Fibroblast of villous mesenchyme (primary cell): ENCODE measurements around the gene KRTAP1-1. TPM values are rescaled to one million over a fixed set of nuclear protein-coding genes. Genes with fewer than 3 reads are reported as not detected.
A peak's percentile ranks its signal among the peaks of the same experiment; 100 is the strongest.
"Not testable (repeated sequence)": the region's sequence is repeated elsewhere in the genome, so short reads cannot be mapped to it uniquely, and the experiment has no call there.

Source experiments
- DNase-seq: peaks from one replicate; pipeline ENCODE4 v3.0.0-alpha.2; 2010; ENCODE audit warnings: low read depth
- H3K4me3 ChIP-seq: 2 replicates; pipeline ENCODE4 v1.5.1; 2011; ENCODE audit warnings: low read depth, mild to moderate bottlenecking, low read length
- total RNA-seq: library from RNA; depleted of rRNA; stranded (reverse); fragments of >200 nt; gene quantifications from 2 replicates; pipeline ENCODE4 v1.2.3, GENCODE V29; 2012
- TF ChIP-seq, protein P1 (sequence below): IDR thresholded peaks from 2 replicates; pipeline ENCODE4 v1.5.1; 2012; ENCODE audit warnings: low read depth, mild to moderate bottlenecking, low read length; ENCODE audit not compliant: insufficient read depth

The KRTAP1-1 gene
- total RNA-seq, 1 donor = not detected

DNA sequence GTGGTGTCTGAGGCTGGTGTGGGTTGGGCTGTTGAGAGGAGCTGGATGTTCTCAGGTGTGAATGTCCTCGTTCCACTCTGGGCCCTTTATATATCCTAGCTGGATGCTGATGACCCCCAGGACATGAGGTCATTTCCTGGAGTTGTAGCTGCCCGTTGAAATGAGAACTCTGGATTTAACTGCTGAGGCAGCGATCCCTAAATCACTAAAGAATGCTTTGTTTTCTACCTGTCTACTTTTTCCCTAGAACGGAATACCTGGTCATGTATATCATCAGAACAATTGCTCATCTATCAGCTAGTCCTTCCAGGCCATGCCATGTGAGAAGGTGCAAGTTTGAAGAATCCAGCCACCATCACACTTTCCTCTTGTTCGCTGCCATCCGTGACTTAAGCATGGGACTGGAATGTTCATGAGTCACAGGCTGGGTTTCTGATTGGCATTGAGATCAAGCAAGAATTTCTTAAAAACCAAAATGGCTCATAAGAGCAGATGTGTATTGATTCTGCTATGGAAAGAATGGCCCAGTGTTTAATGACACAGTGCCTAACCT, 18.9 kb upstream of the KRTAP1-1 start, which contains the start of gene KRTAP2-3:
TSS of gene KRTAP2-3 (minus strand) at position 63 of the 553 bp plus-strand sequence. CDS start 64 bp downstream, outside the sequence.
- H3K4me3 ChIP-seq = no peak within 1 kb of the TSS
- DNase-seq = peak; percentile 73
- TF ChIP-seq, protein P1, sequence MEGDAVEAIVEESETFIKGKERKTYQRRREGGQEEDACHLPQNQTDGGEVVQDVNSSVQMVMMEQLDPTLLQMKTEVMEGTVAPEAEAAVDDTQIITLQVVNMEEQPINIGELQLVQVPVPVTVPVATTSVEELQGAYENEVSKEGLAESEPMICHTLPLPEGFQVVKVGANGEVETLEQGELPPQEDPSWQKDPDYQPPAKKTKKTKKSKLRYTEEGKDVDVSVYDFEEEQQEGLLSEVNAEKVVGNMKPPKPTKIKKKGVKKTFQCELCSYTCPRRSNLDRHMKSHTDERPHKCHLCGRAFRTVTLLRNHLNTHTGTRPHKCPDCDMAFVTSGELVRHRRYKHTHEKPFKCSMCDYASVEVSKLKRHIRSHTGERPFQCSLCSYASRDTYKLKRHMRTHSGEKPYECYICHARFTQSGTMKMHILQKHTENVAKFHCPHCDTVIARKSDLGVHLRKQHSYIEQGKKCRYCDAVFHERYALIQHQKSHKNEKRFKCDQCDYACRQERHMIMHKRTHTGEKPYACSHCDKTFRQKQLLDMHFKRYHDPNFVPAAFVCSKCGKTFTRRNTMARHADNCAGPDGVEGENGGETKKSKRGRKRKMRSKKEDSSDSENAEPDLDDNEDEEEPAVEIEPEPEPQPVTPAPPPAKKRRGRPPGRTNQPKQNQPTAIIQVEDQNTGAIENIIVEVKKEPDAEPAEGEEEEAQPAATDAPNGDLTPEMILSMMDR = no peak

DNA sequence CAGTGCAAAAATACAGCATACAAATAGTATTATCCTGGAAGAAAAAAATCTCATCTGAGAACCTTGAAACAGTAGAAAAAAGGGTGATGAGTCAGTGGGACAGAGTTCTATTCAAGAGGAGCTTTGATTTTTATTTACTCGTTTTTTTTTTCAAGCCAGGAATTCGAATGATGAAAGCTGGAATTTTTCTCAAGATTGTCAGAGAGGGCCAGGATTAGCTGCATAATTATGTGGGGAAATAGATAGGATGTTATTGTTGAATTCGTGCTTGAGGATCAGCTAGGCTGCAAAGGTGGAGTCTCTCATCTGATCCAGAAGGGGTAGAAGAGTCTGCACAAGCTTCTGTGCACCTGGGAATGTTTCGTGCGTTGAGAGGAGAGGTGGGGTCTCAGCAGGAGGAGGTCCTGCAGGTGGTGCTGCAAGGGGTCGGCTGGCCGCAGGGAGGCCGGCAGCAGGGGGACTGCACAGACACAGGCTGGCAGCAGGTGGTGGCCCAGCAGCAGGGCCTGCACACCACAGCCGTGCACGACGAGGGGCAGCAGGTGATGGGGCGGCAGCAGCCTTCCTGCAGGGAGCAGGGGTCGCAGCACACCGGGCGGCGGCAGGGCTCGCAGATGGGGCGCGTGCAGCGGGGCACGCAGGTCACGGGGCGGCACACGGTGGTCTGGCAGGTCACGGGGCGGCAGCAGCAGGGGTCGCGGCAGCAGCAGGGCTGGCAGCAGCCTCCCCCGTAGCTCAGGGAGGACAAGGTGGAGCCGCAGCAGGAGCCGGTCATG, 18.2 kb upstream of the KRTAP1-1 start:
- H3K4me3 ChIP-seq = not testable (repeated sequence)
- peak; percentile 88 for DNase-seq

DNA sequence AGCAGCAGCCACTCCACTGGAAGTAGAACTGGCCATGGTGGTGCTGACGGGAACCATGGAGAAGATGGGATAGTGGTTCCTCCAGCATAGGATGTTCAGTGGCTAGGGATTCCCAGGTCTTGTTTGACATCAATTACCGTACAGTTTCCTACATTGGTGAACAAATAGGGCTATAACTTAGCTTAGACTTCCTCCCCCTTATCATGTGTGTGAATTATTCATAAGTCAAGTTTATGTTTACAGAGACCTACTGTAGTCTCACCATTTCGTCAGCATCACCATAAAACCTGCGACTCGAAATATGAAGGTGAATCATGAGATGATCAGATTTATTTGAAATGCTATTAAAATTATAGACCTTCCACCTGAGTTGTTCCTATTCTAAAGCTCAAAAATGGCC, 17.5 kb upstream of the KRTAP1-1 start:
- H3K4me3 ChIP-seq = no peak overlapping the region
- TF ChIP-seq, protein P1 = no peak
- DNase-seq = peak; percentile 19

DNA sequence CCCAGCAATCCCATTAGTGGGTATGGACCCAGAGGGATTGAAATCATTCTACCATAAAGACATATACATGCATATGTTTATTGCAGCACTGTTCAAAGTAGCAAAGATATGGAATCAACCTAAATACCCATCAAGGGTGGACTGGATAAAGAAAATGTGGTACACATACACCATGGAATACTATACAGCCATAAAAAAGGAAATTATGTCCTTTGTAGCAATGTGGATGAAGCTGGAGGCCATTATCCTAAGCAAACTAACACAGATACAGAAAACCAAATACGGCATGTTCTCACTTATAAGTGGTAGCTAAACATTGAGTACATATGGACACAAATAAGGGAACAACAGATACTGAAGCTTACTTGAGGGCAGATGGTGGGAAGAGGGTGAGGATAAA, 16.3 kb upstream of the KRTAP1-1 start:
- DNase-seq = no peak
- H3K4me3 ChIP-seq = no peak overlapping the region
- TF ChIP-seq, protein P1 = no peak

DNA sequence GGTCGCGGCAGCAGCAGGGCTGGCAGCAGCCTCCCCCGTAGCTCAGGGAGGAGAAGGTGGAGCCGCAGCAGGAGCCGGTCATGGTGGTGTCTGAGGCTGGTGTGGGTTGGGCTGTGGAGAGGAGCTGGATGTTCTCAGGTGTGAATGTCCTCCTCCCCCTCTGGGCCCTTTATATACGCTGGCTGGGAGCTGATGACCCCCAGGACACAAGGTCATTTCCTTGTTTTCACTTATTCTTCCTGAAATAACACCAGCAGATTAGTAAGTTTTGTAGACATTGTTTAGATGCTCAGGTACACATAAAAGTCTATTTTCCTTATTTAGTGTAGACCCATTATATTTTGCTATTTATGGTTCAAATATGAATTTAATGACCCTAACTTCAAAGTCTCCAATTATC, 13.9 kb upstream of the KRTAP1-1 start, which contains the start of gene KRTAP2-2:
TSS of gene KRTAP2-2 (minus strand) at position 101 of the 400 bp plus-strand sequence. CDS start at position 82, 19 bp downstream.
- H3K4me3 ChIP-seq, DNase-seq: not testable (repeated sequence)

GRCh38 chr17:41054556-41054955, 13.3 kb upstream of the KRTAP1-1 start:
- not testable (repeated sequence) for H3K4me3 ChIP-seq

DNA sequence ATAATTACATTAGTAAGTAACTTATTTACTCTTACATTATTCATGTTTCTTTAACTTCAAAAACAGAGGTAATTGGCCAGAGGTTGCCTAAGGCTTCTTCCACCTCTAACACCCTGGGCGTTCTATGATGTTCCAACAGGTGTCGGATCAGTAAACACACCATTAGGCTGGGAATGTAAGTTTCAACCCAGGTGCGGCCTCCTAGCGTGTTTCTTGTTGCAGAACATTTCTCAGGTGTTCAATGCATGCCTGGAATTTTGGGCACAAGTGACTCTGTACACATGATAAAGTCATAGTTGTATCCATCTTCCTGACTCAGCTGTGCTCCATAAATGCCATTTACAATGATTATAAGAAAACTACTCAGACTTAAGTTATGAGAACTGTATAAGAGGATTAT, 12.8 kb upstream of the KRTAP1-1 start:
- TF ChIP-seq, protein P1 = no peak
- DNase-seq = no peak
- no peak overlapping the region for H3K4me3 ChIP-seq

More at GRCh38 chr17:41054556-41054955, 13.3 kb upstream of the KRTAP1-1 start:
- DNase-seq = not testable (repeated sequence)

DNA sequence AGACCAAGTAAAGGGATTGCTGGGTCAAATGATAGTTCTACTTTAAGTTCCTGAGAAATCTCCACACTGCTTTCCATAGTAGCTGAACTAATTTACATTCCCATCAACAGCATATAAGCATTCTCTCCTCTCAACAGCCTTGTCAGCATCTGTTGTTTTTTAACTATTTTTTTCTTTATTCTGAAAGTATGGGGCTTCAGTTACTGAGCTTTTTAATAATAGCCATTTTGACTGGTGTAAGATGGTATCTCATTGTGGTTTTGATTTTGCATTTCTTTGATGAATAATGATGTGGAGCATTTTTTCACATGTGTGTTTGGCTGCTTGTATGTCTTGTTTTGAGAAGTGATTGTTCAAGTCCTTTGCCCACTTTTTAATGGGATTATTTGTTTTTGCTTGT, 11.3 kb upstream of the KRTAP1-1 start:
- TF ChIP-seq, protein P1 = no peak
- peak; percentile 60 for DNase-seq
- H3K4me3 ChIP-seq = no peak overlapping the region
